BLaER1 (cell line): ENCODE measurements around the gene MMP12.

Source experiments
- H3K27ac ChIP-seq: shearing (Covaris generic); formaldehyde crosslinking; 2 replicates; pipeline ENCODE4 v1.8.1; 2022
- H3K27me3 ChIP-seq: shearing (Covaris generic); formaldehyde crosslinking; 2 replicates; pipeline ENCODE4 v1.8.1; 2022
- H3K36me3 ChIP-seq: shearing (Covaris generic); formaldehyde crosslinking; 2 replicates; pipeline ENCODE4 v1.8.1; 2022
- H3K4me1 ChIP-seq: shearing (Covaris generic); formaldehyde crosslinking; 2 replicates; pipeline ENCODE4 v1.8.1; 2022
- H3K4me2 ChIP-seq: shearing (Covaris generic); formaldehyde crosslinking; 2 replicates; pipeline ENCODE4 v1.8.1; 2022
- H3K4me3 ChIP-seq: shearing (Covaris generic); formaldehyde crosslinking; 2 replicates; pipeline ENCODE4 v1.8.1; 2022
- H3K9ac ChIP-seq: shearing (Covaris generic); formaldehyde crosslinking; 2 replicates; pipeline ENCODE4 v1.8.1; 2022
- H3K9me3 ChIP-seq: shearing (Covaris generic); formaldehyde crosslinking; 2 replicates; pipeline ENCODE4 v1.8.1; 2022
- H4K20me1 ChIP-seq: shearing (Covaris generic); formaldehyde crosslinking; 2 replicates; pipeline ENCODE4 v1.8.1; 2022
- Cebpa-rat ChIP-seq: shearing (Covaris generic); IDR thresholded peaks from 2 replicates; pipeline ENCODE4 v1.8.1; 2022

MMP12 gene

DNA sequence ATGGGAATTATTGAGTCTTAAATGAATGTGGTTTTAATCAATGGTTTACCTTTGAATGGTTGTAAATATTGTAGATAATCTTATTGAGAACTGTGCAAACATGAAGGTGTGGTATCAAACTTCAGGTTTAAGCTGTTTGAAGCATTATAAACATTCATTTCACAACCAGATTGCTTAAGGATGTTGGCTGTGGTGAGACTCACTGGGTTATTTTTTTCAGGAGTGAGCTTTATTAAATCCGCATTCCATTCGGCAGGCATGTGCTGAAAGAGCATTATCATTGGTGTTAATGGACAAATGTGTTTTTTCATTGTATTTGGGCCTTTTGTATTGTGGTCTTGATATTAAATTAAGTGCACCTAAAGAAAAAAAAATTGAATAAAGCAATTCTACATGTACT is 41.1 kb downstream of the MMP12 start:
- no peak for TF ChIP-seq Cebpa-rat
- H3K4me2 ChIP-seq = no peak overlapping the region
- no peak overlapping the region for H3K4me3 ChIP-seq
- H3K4me1 ChIP-seq = no peaks in the 10 kb centered on the region
- no peak overlapping the region for H3K9ac ChIP-seq
- H3K9me3 ChIP-seq = peaks cover 3% of the 10 kb centered on the region; the same call in 1 of the 2 replicates
- H4K20me1 ChIP-seq = no peaks in the 10 kb centered on the region
- no peaks in the 10 kb centered on the region for H3K36me3 ChIP-seq
- H3K27ac ChIP-seq = no peak overlapping the region
- H3K27me3 ChIP-seq = no peaks in the 10 kb centered on the region

DNA sequence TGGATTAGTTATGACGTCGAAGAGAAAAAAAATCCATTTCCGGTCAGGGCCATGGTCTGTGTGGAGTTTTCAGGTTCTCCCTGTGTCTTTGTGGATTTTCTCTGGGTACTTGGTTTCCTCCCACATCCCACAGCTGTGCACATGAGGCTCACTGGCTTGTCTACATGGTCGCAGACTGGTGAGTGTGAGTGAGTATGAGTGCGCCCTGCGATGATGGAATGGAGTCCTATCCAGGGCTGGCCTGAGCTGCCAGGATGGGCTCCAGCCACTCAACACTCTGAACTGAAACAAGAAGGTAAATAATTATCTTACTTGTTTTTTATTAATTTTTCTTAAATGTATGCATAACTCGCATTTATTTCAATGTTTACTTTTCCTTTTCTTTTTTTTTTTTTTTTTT is 42.2 kb downstream of the MMP12 start:
- no peaks in the 10 kb centered on the region for H3K27me3 ChIP-seq
- no peaks in the 10 kb centered on the region for H3K36me3 ChIP-seq
- no peaks in the 10 kb centered on the region for H4K20me1 ChIP-seq
- H3K4me2 ChIP-seq = no peak overlapping the region
- H3K27ac ChIP-seq = no peak overlapping the region
- H3K4me1 ChIP-seq = no peaks in the 10 kb centered on the region
- H3K9me3 ChIP-seq = peaks cover 3% of the 10 kb centered on the region; the same call in 1 of the 2 replicates
- H3K4me3 ChIP-seq = no peak overlapping the region
- no peak for TF ChIP-seq Cebpa-rat
- H3K9ac ChIP-seq = no peak overlapping the region

- TF ChIP-seq Cebpa-rat = no peak
- Histone ChIP-seq H3K9ac (no peak overlapping the region), H3K27me3 (no peaks in the 10 kb centered on the region), H3K9me3 (peaks cover 4% of the 10 kb centered on the region), H4K20me1 (no peaks in the 10 kb centered on the region), H3K36me3 (no peaks in the 10 kb centered on the region), H3K27ac (no peak overlapping the region), H3K4me3 (no peak overlapping the region), H3K4me2 (no peak overlapping the region), H3K4me1 (no peaks in the 10 kb centered on the region)
Observed at GRCh38 chr11:102831489-102832440, 43.0 kb downstream of the MMP12 start.

DNA sequence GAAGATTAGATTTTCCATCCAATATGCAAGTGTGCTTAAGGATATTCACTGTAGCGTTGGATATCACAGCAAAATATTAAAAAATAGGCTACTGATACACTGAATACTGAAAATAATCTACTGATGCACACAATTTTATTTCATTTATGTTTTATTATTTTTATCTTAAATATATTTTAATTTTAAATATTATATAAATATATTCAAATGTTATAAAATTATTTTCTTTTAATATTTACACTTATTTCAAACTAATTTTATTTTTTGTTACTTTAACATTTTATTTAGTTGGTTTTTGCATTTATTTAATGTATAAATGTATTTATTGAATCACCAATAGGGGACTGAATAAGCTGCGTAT is 43.7 kb downstream of the MMP12 start:
- Histone ChIP-seq H3K4me3 (no peak overlapping the region), H3K27me3 (no peaks in the 10 kb centered on the region), H3K4me1 (no peaks in the 10 kb centered on the region), H3K36me3 (no peaks in the 10 kb centered on the region), H4K20me1 (no peaks in the 10 kb centered on the region), H3K9ac (no peak overlapping the region), H3K4me2 (no peak overlapping the region), H3K9me3 (peaks cover 11% of the 10 kb centered on the region), H3K27ac (no peak overlapping the region)
- no peak for TF ChIP-seq Cebpa-rat

GRCh38 chr11:102830001-102830727 is 44.6 kb downstream of the MMP12 start:
- Histone ChIP-seq H3K27ac (no peak overlapping the region), H3K4me1 (no peaks in the 10 kb centered on the region), H3K36me3 (no peaks in the 10 kb centered on the region), H3K4me2 (no peak overlapping the region), H3K27me3 (no peaks in the 10 kb centered on the region), H3K9ac (no peak overlapping the region), H3K4me3 (no peak overlapping the region), H4K20me1 (no peaks in the 10 kb centered on the region), H3K9me3 (peaks cover 18% of the 10 kb centered on the region)
- TF ChIP-seq Cebpa-rat = no peak

DNA sequence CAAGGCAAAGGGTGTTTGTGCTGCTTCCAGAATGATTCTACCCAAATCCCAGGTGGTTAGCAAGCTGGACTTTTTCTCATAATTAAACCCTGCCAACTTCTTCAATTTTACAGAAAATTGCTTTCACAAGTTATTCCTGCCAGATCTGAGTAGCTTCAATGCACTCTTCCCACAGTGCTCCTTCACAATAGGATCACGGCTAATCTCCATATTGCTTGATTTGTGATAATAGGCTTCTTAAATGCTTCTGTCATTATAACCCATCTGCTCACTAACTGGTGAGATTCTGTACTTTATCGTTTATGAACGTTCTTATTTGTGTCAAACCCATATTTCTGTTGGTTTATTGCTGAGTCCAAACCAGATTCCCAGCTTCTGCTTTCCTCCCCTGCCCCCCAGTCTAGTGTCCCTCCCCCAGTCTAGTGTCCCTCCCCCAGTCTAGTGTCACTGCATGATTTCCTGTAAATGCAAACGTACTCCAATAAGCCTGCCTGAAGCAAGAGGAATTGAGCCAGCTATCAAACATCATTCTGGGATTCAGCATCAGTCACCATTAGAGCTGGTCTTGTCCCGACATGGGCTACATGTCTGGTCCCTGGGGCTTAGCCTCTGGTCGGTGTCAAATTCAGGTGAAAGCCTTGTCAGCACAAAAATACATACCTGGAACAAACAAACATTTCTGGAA is 45.3 kb downstream of the MMP12 start:
- Histone ChIP-seq H3K27me3 (no peaks in the 10 kb centered on the region), H3K4me1 (no peaks in the 10 kb centered on the region), H3K36me3 (no peaks in the 10 kb centered on the region), H3K27ac (no peak overlapping the region), H3K4me2 (no peak overlapping the region), H3K9ac (no peak overlapping the region), H4K20me1 (no peaks in the 10 kb centered on the region), H3K9me3 (peaks cover 18% of the 10 kb centered on the region), H3K4me3 (no peak overlapping the region)
- no peak for TF ChIP-seq Cebpa-rat

GRCh38 chr11:102824556-102824955 is 50.2 kb downstream of the MMP12 start:
- no peak overlapping the region for H3K9ac ChIP-seq
- H3K4me1 ChIP-seq = no peaks in the 10 kb centered on the region
- peaks cover 15% of the 10 kb centered on the region for H3K9me3 ChIP-seq
- H3K36me3 ChIP-seq = no peaks in the 10 kb centered on the region
- H3K27me3 ChIP-seq = no peaks in the 10 kb centered on the region
- no peak overlapping the region for H3K4me3 ChIP-seq
- no peak for TF ChIP-seq Cebpa-rat
- no peaks in the 10 kb centered on the region for H4K20me1 ChIP-seq
- H3K4me2 ChIP-seq = no peak overlapping the region
- H3K27ac ChIP-seq = no peak overlapping the region

GRCh38 chr11:102819491-102819890 is 55.3 kb downstream of the MMP12 start:
- Histone ChIP-seq H4K20me1 (no peaks in the 10 kb centered on the region), H3K4me2 (no peak overlapping the region), H3K27ac (no peak overlapping the region), H3K27me3 (no peaks in the 10 kb centered on the region), H3K9ac (no peak overlapping the region), H3K36me3 (no peaks in the 10 kb centered on the region), H3K4me3 (no peak overlapping the region), H3K9me3 (no peaks in the 10 kb centered on the region), H3K4me1 (no peaks in the 10 kb centered on the region)
- TF ChIP-seq Cebpa-rat = no peak

GRCh38 chr11:102813484-102813883 is 61.3 kb downstream of the MMP12 start:
- Histone ChIP-seq H3K36me3 (no peaks in the 10 kb centered on the region), H4K20me1 (no peaks in the 10 kb centered on the region), H3K27me3 (no peaks in the 10 kb centered on the region), H3K4me3 (no peak overlapping the region), H3K27ac (no peak overlapping the region), H3K9ac (no peak overlapping the region), H3K4me1 (no peaks in the 10 kb centered on the region), H3K9me3 (no peaks in the 10 kb centered on the region), H3K4me2 (no peak overlapping the region)
- TF ChIP-seq Cebpa-rat = no peak
